GM12878 (cell line): Measurements from ENCODE around the gene TAF6. TPM values are rescaled to one million over a fixed set of nuclear protein-coding genes. Genes with fewer than 3 reads are reported as not detected.
A peak's percentile ranks its signal among the peaks of the same experiment; 100 is the strongest.

Experiments
- ATAC-seq: fragments of 200-7000 bp; cut with Tn5 transposase; 3 replicates; pipeline ENCODE4 v1.9.1; 2020; ENCODE audit warnings: mild to moderate bottlenecking, moderate library complexity
- BruUV-seq: library from RNA; stranded (reverse); fragments of 400-500 nt; replicated peaks from 2 replicates; lab custom pipeline; 2021; lab: Mats Ljungman, UMichigan
- CTCF ChIA-PET: fragments of 300-600 bp; sonication (Branson Sonifier 250); formaldehyde crosslinking; extraction: SDS; loops from one replicate; lab custom pipeline; 2021; ENCODE audit warnings: inconsistent platforms; lab: Yijun Ruan, JAX
- POLR2A ChIA-PET: fragments of 350-600 bp; formaldehyde crosslinking; extraction: SDS; loops from one replicate; lab custom pipeline; 2021; ENCODE audit warnings: inconsistent platforms; lab: Charles Lee
- RAD21 ChIA-PET: fragments of 300-600 bp; sonication (Branson Sonifier 250); formaldehyde crosslinking; loops from one replicate; lab custom pipeline; 2023; ENCODE audit warnings: antibody characterized with exemption; ENCODE audit not compliant: unreplicated experiment; lab: Charles Lee
- SMC1A ChIA-PET: fragments of 300-600 bp; sonication (Branson Sonifier 250); formaldehyde crosslinking; loops from one replicate; lab custom pipeline; 2023; ENCODE audit not compliant: unreplicated experiment, uncharacterized antibody; lab: Charles Lee
- DNase-seq: peaks from one replicate; pipeline ENCODE4 v3.0.0-alpha.2; 2011; ENCODE audit warnings: low read depth, low spot score
- FAIRE-seq: peaks from 3 replicates; lab custom pipeline; 2011; peaks lifted over from hg19 to GRCh38; lab: Jason Lieb, UNC
- H2AFZ ChIP-seq: 2 replicates; pipeline ENCODE4 v1.6.0; 2011; ENCODE audit warnings: low read depth, low read length, control low read depth; ENCODE audit not compliant: control insufficient read depth
- H3K27ac ChIP-seq: 2 replicates; pipeline ENCODE4 v1.5.1; 2011; ENCODE audit warnings: control low read depth; ENCODE audit not compliant: control insufficient read depth, insufficient read depth
- H3K27me3 ChIP-seq, 2 experiments: replicated peaks in 1 of 2; 2 replicates each; pipeline versions ENCODE4 v1.6.0 to v1.6.1; 2011; ENCODE audit warnings: low read length in 1 of 2; ENCODE audit not compliant: control insufficient read depth in 2 of 2, insufficient read depth in 2 of 2
- H3K36me3 ChIP-seq, 2 experiments: 2 replicates each; pipeline ENCODE4 v1.5.1; 2011; ENCODE audit warnings: low read length in 1 of 2; ENCODE audit not compliant: control insufficient read depth in 2 of 2, insufficient read depth in 2 of 2
- H3K4me1 ChIP-seq: 2 replicates; pipeline ENCODE4 v1.6.1; 2011; ENCODE audit warnings: mild to moderate bottlenecking, low read length, moderate library complexity, mixed read lengths; ENCODE audit not compliant: control insufficient read depth, insufficient read depth
- H3K4me2 ChIP-seq: 2 replicates; pipeline ENCODE4 v1.6.0; 2011; ENCODE audit warnings: control low read depth; ENCODE audit not compliant: control insufficient read depth, insufficient read depth
- H3K4me3 ChIP-seq: fragments of 200-600 bp; sonication (generic); 2 replicates; pipeline ENCODE4 v1.5.1; 2016
- H3K79me2 ChIP-seq: 2 replicates; pipeline ENCODE4 v1.6.0; 2011; ENCODE audit warnings: low read length; ENCODE audit not compliant: control insufficient read depth, insufficient read depth
- H3K9ac ChIP-seq: 2 replicates; pipeline ENCODE4 v1.8.0; 2011; ENCODE audit warnings: low read length, control low read depth, mixed read lengths; ENCODE audit not compliant: control insufficient read depth, insufficient read depth
- H3K9me3 ChIP-seq: replicated peaks from 3 replicates; pipeline ENCODE4 v1.5.1; 2011; ENCODE audit warnings: mild to moderate bottlenecking, low read length; ENCODE audit not compliant: control insufficient read depth, insufficient read depth
- H4K20me1 ChIP-seq: 2 replicates; pipeline ENCODE4 v1.6.0; 2011; ENCODE audit not compliant: control insufficient read depth, insufficient read depth
- ATF2 ChIP-seq: IDR thresholded peaks from 2 replicates; pipeline ENCODE4 v1.6.1; 2012; ENCODE audit warnings: low read length, inconsistent platforms
- CEBPZ ChIP-seq: fragments of 150-350 bp; IDR thresholded peaks from 2 replicates; pipeline ENCODE4 v1.6.1; 2016; ENCODE audit warnings: low read depth, low read length
- IKZF1 ChIP-seq: fragments of 450-650 bp; conservative IDR thresholded peaks from 2 replicates; pipeline ENCODE4 v1.6.1; 2017; ENCODE audit warnings: antibody characterized with exemption, mild to moderate bottlenecking
- MEF2B ChIP-seq: fragments of 450-650 bp; IDR thresholded peaks from 2 replicates; pipeline ENCODE4 v1.6.1; 2018; ENCODE audit warnings: mild to moderate bottlenecking, moderate library complexity; ENCODE audit not compliant: partially characterized antibody, poor library complexity, severe bottlenecking
- PBX3 ChIP-seq: IDR thresholded peaks from 2 replicates; pipeline ENCODE4 v1.6.1; 2011; ENCODE audit warnings: mild to moderate bottlenecking, low read depth, low read length, moderate library complexity; ENCODE audit not compliant: insufficient replicate concordance
- PML ChIP-seq: IDR thresholded peaks from 2 replicates; pipeline ENCODE4 v1.6.1; 2012; ENCODE audit warnings: low read length, inconsistent platforms
- POLR2AphosphoS5 ChIP-seq: IDR thresholded peaks from 2 replicates; pipeline ENCODE4 v1.6.1; 2011; ENCODE audit warnings: mild to moderate bottlenecking, low read length, inconsistent platforms
- SPI1 ChIP-seq: IDR thresholded peaks from 2 replicates; pipeline ENCODE4 v1.6.1; 2011; ENCODE audit warnings: low read depth, mild to moderate bottlenecking, low read length, moderate library complexity, borderline replicate concordance; ENCODE audit not compliant: insufficient read depth
- STAT1 ChIP-seq: fragments of 450-650 bp; conservative IDR thresholded peaks from 2 replicates; pipeline ENCODE4 v1.6.1; 2014; ENCODE audit warnings: antibody characterized with exemption, mild to moderate bottlenecking
- TCF7 ChIP-seq: IDR thresholded peaks from 2 replicates; pipeline ENCODE4 v1.6.1; 2014; ENCODE audit warnings: antibody characterized with exemption, borderline replicate concordance
- ZBTB33 ChIP-seq: fragments of 450-650 bp; IDR thresholded peaks from 2 replicates; pipeline ENCODE4 v1.6.1; 2017; ENCODE audit warnings: mild to moderate bottlenecking
- ZNF24 ChIP-seq: fragments of 450-650 bp; IDR thresholded peaks from 2 replicates; pipeline ENCODE4 v1.6.1; 2017; ENCODE audit warnings: antibody characterized with exemption, mild to moderate bottlenecking
- WGBS: methylation state at CpG from one replicate; pipeline ENCODE4 v1.1.6; 2016; ENCODE audit warnings: low lambda C conversion rate; ENCODE audit not compliant: insufficient replicate concordance, insufficient coverage; ENCODE audit errors: missing lambda C conversion rate; 5-methylcytosine and 5-hydroxymethylcytosine counted together
- in situ Hi-C: fragments of 300-500 bp; cut with MboI; formaldehyde crosslinking; loops from 9 replicates; pipeline ENCODE4 v1.14.3; 2018; ENCODE audit warnings: mixed read lengths
- intact Hi-C: fragments of 100-400 bp; cut with micrococcal nuclease; formaldehyde crosslinking; loops from one replicate; pipeline ENCODE4 v1.14.2; 2022; ENCODE audit not compliant: unreplicated experiment
- polyA plus RNA-seq, 11 experiments: library from polyadenylated mRNA; depleted of rRNA in 4 of 11; unstranded in 6 of 11; stranded (reverse) in 5 of 11; fragments of >200 nt; fragmentation: Nextera tagmentation in 4 of 11; fragmentation: Illumina TruSeq in 1 of 11; extraction: Ambion mirVana in 4 of 11; extraction: Trizol in 1 of 11; gene quantifications; 1 replicate in 1 of 11; 2 replicates in 10 of 11; pipeline versions ENCODE4 v1.2.1 to v1.2.3, GENCODE V29; 2011 to 2016; ENCODE audit warnings: inconsistent platforms in 2 of 11, missing spikeins in 2 of 11, low read depth in 1 of 11
- total RNA-seq, 4 experiments: library from RNA; depleted of rRNA in 3 of 4; stranded (reverse); fragments of >200 nt in 3 of 4; fragmentation: Illumina TruSeq in 1 of 4; extraction: Trizol in 1 of 4; gene quantifications; 2 replicates each; pipeline versions ENCODE4 v1.2.1 to v1.2.3, GENCODE V29; 2013 to 2021

TAF6 gene
- total and polyA plus RNA-seq, 10 of the 15 experiments (the other 5 are each of a cell fraction or from before 2014, with no cell fraction given) = 0.27 to 42.6 (median 17.0) TPM

DNA sequence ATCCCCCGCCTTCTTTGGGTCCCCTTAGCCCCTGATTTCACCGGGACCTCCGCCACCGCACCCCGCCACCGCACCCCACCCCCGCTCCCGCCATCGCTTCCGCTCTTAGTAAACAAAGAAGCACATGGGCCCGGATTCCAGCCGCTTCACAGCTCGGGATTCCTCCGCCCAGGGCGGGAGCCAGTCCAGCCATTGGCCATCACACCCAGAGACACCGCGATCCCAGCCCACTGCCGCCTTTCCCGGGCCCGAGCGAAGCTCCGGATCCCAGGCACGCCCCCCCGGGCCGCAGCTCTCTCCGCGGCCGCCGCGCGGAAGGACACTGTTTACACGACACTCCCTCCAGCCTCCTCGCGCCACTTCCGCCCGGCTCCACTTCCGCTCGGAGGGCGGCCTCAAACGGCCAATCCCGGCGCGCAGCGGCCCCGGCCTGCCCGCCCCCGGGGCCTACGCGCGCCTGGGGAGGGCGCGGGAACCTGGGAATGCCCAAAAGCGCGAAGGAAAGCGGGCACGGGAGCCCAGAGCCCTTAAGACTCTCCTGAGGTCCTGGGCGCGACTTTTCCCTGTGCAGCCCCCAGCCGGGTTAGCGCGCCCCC is 18.6 kb downstream of the TAF6 start (continued):
- TF ChIP-seq CEBPZ (no peak), PML (peak; percentile 74; the same call in 1 of the 2 replicates), IKZF1 (peak; percentile 94), MEF2B (peak; percentile 78), ZNF24 (no peak)

DNA sequence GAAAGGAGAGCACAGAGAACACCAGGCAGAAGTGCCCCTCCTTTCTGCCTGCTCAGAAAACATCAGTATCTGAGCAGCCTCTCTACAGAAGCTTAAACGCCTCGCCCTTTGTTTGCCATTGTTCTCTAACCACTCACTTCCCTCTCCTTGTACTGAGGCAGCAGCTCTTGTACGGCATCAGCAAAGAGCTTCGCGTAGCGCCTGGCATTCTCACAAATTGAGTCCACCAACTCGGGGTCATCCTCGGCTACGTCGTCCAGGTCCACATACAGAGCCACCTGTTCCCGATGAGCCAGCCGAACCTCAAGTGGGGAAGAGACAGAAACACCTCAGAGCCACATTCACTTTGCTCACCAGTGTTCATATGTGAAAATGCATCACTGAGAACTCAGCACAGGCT is 19.7 kb downstream of the TAF6 start:
- DNase-seq (no peak), ATAC-seq (no peak), FAIRE-seq (no peak)
- ChIA-PET SMC1A (interaction anchor here (1.3 to 1.8 kb wide), 2 partner anchors 9 to 29 kb away, joined by 3 to 4 read pairs; no protein-coding TSS in a partner anchor), CTCF (no interaction called here), POLR2A (interaction anchor here (0.8 to 2.1 kb wide), 2 partner anchors 9 to 84 kb away, joined by 3 to 6 read pairs; partner anchors contain the start of gene ZKSCAN1), RAD21 (interaction anchor here (1.6 kb wide), 1 partner anchor 31 kb away, joined by 9 read pairs; no protein-coding TSS in a partner anchor)
- no peak overlapping the region for H2AFZ ChIP-seq
- no peaks in the 10 kb centered on the region for H3K9me3 ChIP-seq
- H4K20me1 ChIP-seq = peaks cover 3% of the 10 kb centered on the region; the same call in 1 of the 2 replicates
- H3K36me3 ChIP-seq = peaks cover 37 to 38% of the 10 kb centered on the region in 2 experiments
- H3K4me2 ChIP-seq = peak overlapping the region; percentile 96
- H3K4me3 ChIP-seq = peak overlapping the region; percentile 88
- H3K4me1 ChIP-seq = peaks cover 16% of the 10 kb centered on the region
- peaks cover 29% of the 10 kb centered on the region for H3K79me2 ChIP-seq
- no TSS peak for BruUV-seq
- in situ Hi-C loops = no loop called here
- intact Hi-C loops = no loop called here
- no peak overlapping the region for H3K27ac ChIP-seq
- H3K27me3 ChIP-seq = no peaks in the 10 kb centered on the region
- H3K9ac ChIP-seq = peak overlapping the region; percentile 24; the same call in 1 of the 2 replicates
- 97% methylated on average over 12 of the region's 12 CpGs for WGBS
- no peak for TF ChIP-seq STAT1
- TF ChIP-seq ATF2 = no peak
- TF ChIP-seq SPI1 = no peak
- no peak for TF ChIP-seq TCF7
- TF ChIP-seq ZBTB33 = no peak
- TF ChIP-seq PBX3 = no peak
- TF ChIP-seq POLR2AphosphoS5 = no peak
